HG03565 (cell line): ENCODE results near the gene LORICRIN.

ENCODE experiments used
- ATAC-seq: cut with Tn5 transposase; IDR thresholded peaks from one replicate; pipeline ENCODE4 v1.9.1; 2021; ENCODE audit warnings: mild to moderate bottlenecking, moderate library complexity; ENCODE audit not compliant: unreplicated experiment

LORICRIN gene

DNA sequence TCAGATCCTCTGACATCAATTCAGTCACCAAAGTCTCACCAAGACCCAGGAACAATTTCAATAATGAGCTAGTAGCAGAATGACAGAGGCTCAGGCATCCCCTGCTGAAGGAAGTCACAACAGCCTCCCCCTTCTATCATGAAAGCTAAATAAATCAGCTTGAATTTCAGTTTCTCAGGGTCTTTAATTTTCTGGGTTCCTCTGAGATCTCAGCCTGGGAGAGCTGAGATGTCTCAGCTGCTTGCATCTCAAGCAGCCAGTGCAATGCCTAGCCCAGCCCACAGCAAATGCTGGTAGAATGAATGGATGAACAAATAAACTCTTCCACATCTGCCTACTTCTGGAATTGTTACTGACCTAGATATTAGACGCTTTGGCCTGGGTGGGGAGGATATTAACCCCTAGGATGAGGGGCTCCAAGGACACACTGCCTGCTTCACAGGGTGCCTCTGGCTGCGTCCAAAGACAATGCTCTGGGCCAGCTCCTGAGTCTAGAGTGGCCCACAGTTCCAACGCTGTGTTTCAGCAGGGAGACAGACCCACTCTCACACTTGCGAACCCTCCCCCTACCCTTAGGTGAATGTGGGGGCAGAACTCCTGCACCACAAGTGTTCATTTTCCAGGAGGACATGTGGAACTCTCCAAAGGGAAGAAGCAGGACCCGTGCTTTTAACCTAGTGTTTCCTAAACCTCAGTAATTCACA, 11.2 kb upstream of the LORICRIN start:
- no peak for ATAC-seq

DNA sequence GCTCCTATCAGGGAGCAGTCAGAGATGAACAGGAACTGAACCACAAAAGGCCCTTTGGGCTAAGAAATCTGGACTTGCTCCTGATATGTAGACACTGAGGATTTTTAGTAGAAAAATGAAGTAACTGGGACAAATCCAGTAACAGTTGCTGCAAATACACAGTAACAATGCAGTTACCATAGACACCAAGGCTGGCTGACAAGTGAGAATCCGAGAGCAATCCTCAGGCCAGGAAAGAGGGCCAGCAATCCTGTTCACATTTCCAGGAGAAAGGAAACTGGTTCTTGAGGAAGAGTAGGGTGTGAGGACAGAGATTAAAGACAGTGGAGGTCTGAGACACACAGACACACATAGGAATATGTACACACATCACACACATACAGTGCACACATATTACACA, 9.3 kb upstream of the LORICRIN start:
- no peak for ATAC-seq

DNA sequence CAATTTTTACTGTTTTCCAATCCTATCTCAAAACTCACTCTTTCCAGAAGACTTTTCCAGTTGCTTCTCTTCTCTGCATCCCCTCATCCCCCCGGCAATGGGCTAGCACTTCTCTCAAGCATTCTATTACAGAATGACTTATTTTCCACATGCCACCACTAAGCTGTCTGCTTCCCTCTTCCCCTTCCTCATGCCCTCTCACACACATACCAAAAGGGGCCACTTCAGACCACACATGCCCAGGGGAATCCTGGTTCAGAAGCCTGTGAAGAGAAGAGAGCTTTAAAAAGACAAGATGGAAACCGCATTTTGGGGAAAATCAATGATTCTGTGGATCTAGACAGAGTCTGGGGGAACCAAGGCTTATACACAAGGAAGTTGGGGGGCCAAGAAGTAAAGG, 8.4 kb upstream of the LORICRIN start:
- ATAC-seq = no peak

DNA sequence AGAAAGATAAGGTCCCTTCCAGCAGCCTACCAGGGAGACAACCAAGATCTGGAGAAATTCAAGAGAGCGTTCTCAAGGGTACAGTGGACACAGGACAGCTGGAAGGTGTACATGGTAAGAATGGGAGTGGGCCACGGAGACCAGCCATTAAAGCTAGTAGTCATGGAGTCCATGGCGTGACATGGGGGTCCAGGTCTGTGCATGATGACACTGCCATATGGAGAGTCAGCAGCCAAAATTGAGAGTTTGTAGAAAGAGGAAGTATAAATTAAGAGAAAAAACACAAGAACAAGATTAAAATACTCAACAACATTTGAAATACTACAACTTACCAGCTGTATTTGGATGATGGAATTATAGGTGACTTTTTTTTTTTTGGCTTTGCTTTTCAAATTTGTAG, 7.9 kb upstream of the LORICRIN start:
- ATAC-seq = no peak

DNA sequence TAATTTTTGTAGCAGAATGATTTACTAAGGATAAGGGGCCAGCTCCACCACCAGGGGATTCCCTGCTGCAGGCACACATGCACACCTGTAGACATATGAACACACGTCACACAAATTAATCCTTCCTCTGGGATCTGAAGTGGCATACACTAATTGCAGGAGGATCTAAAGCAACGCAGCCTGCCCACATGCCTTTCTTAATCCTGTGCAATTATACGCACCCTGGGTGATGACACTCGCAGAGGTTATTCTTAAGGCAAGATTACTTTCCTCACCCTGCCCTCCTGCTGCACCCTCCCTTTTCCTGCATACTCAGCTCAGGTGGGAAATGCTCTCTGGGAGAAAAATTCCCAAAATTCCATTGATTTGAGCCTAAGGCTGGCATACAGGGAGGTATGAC, 7.5 kb upstream of the LORICRIN start:
- no peak for ATAC-seq

DNA sequence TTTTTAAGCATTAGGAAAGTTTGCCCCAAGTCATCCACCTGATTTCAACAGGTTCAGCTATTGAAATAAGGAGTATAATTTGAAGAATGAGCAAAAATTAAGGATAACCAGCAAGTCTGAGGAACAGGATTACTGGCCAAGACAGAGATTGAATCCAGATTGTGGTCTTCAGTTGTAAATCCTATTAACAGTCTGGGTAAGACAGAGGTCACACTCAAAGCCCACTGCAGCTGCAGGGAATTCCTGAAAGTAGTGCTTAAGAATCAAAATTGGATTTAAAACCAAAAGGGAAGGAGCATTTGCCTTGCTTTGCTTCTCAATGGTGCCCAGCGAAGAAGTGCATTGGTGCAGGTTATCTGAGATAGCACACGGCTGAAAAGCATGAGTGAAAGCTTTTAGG, 6.4 kb upstream of the LORICRIN start:
- no peak for ATAC-seq

DNA sequence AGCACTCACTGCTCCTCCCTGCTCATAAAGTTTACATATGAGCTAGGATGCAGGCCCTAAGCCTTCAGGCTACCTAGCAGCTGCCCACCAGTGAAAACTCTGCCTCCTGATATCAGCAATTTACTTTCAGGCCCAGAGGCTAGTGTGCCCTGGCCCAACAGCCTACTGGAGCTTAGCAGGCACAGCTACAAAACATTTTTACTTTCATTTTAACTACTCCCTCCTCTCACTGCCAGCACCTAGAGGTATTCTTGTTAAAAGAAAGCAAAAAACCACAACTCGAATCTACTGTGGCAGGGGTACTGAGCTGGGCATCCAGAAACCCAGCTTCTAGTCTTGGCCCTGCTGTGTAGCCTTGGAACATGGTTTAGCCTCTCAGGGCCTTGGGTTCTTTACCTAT, 5.8 kb upstream of the LORICRIN start:
- no peak for ATAC-seq

DNA sequence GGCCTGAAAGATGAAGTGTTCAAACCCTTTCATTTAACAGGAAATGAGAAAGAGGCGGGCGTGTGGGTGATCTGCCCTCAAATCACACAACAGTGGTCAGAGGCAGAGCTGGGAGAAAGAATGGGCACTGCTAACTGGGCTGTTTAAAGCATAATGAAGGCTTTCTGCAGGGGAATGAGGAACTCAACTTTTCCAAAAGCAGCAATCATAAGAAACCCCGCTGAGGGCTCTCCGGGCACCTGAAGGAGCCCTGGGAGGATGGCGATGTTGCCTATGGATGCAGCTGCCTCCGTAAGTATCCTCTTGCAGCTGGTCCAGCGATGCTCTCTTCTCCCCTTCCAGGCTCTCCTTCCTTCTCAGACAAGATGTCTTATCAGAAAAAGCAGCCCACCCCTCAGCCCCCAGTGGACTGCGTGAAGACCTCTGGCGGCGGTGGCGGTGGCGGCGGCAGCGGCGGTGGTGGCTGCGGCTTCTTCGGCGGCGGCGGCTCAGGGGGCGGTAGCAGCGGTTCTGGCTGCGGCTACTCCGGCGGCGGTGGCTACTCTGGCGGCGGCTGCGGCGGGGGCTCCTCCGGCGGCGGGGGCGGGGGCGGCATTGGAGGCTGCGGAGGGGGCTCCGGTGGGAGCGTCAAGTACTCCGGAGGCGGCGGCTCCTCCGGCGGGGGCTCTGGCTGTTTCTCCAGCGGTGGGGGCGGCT, 1.2 kb downstream of the LORICRIN start:
- ATAC-seq = no peak

DNA sequence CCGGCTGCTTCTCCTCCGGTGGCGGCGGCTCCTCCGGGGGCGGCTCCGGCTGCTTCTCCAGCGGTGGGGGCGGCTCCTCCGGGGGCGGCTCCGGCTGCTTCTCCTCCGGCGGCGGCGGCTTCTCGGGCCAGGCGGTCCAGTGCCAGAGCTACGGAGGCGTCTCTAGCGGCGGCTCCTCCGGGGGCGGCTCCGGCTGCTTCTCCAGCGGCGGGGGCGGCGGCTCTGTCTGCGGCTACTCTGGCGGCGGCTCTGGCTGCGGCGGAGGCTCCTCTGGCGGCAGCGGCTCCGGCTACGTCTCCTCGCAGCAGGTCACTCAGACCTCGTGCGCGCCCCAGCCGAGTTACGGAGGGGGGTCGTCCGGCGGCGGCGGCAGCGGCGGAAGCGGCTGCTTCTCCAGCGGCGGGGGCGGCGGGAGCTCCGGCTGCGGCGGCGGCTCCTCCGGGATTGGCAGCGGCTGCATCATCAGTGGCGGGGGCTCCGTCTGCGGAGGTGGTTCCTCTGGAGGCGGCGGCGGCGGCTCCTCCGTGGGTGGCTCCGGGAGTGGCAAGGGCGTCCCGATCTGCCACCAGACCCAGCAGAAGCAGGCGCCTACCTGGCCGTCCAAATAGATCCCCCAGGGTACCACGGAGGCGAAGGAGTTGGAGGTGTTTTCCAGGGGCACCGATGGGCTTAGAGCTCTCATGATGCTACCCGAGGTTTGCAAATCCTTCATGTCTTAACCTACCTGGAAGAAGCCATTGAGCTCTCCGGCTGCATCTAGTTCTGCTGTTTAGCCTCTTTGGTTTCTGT, 2.0 kb downstream of the LORICRIN start:
- ATAC-seq = no peak

DNA sequence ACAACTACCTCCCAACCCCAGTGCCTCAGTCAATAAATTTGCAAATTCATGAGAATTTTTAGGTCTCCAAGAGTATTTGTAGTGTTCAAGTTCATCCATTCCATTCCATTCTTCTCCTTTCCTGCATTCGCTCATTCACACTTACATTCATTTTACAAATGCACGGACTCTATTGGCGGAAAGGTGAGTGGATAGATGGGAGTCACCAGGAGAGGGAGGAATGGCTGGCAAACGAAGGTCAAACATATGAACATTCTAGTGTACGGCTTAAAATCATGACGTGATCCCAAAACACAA, 2.5 kb downstream of the LORICRIN start:
- no peak for ATAC-seq

DNA sequence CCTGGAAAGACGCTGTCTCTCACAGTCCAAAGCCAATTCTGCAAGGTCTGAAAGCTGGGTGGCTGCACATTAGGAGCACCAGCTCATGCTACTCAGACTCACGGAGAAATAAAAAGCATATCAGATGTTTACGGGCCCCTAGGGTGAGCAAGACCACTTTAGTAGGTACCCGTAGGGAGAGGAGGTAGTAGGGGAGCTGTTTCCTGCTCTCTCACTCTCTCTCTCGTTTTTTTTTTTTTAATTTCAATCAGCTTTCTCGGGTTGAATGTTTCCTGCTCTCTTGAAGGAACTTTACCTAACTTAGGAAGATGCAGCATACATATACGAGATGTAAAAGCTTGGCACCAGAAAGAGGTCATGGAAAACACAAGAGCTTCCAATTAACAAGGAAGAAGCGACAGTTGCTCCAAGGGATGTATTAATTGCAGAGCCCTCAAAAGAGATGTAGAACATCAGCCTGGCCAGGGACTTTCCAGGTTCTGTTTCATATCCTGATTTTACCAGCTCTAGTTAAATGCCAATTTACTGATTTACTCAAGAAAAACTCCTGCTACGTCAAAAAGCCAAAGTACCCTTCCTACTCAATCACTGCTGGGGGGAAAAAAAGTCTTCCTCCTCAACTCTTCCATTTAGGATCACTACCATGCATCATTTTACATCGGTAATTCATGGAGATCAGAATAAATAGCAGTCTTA, 3.1 kb downstream of the LORICRIN start:
- ATAC-seq = no peak

DNA sequence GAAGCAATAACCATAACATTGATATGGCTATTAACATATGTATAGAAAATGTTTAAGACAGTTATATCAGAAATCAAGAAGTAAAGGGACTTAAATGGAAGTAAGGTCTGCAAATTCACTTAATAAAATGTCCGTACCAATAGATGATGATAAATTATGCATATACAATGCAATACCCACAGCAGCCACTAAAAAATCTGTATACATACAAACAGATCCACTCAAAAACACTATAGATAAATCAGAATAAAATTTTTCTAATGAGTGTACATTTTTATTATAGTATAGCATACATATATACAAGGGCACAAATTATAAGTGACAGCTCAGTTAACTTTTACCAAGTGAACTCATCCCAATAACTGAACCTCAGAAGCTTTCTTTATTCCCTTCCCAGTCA, 6.0 kb downstream of the LORICRIN start:
- no peak for ATAC-seq

DNA sequence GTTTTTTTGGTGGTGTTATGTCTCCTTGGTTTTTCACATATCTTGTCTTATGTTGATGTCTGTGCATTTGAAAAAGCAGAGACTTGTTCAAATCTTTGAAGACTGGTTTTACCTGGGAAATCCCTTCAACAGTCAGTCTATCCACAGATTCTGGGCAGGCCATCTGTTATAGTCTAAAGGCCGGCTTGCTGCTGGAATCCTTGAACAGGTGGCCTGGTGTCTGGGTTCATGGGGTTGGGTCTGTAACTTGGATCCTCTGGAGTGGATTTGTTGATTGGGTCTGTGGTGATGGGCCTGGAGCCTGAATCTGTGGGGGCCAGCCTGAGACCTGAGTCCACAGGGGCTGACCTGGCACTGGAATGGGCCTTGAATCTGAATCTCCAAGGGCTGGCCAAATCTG, 12.2 kb downstream of the LORICRIN start:
- no peak for ATAC-seq

DNA sequence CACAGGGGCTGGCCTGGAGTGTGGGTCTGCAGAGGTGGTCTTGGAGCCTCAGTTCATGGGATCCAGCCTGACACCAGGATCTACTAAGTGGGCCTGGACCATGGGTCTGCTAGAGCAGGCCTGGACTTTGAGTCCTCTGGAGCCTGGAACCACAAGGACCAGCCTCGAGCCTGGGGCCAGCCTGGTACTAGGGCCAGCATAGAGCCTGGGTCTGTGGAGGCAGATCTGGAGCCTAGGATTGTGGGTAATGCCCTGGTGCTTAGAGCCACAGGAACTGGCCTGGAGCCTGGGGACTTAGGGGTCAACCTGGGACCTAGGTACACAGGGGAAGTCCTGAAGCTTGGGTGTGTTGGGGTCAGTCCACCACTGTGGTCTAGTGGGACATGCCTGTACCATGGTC, 12.7 kb downstream of the LORICRIN start:
- ATAC-seq = no peak

DNA sequence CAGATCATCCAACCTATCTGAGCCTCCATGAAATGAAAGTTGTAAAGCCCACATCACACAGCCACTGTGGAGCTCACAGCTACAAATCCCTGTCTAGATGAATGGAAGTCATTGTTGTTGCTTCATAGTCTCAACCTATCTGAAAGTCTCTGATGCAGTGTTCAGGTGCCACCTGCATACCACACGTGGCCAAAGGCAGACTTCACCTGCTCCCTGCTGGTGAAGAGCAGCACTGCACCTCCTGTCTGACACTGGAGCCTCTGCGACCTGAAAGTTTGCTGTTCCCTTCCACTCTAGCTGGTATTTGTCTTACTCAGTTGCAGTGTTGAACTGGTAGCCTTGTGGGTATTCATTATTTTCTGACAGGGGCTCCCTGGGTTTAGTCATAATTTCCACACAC, 18.4 kb downstream of the LORICRIN start:
- ATAC-seq = peak; percentile 72

DNA sequence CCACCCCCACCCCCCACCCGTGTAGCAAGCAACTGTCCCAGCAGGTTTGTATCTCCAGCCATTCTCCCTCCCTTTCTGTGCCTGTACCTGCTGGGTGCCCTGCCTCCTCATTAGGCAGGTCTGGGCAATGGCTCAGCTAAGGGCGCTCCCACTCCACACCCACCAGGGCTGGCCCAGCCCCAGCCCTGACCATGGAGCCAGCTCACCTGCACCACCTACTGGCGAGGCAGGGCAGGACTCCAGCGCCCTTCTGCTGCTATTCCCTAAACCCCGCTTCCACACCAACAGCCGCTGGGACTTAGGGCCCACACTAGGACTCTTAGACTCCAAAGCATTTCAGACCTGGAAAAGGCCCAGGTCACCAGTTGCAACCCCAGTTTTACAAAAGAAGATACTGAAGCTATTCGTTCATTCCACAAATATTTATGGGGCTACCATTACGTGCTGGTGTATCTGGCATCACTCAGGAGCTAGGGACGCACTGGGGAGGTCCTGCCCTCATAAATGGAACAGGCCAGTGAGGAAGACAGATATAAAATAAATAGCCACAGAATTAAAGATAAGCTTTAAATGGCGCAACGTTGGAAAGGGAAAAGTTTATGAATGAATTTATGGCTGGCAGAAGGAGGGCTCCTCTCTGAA, 29.3 kb downstream of the LORICRIN start:
- ATAC-seq = no peak

DNA sequence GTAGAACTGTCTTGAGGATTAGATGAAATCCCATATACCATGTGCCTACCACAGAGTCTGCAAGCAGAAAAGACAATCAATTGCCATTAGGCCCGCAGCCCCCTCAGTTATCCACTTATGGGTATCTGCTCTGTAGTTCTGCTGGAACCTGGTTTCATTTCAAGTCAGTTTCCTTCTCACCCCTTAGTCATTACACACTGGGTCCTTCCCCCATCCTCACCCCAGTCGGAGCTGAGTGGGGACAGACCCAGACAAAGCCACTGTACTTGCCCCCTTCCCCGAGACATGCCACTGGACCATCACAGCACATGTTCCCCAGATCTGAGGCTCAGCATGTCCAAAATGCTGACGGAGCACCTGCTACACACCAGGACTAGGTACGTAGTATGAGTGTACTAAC, 32.0 kb downstream of the LORICRIN start:
- peak; percentile 68 for ATAC-seq

DNA sequence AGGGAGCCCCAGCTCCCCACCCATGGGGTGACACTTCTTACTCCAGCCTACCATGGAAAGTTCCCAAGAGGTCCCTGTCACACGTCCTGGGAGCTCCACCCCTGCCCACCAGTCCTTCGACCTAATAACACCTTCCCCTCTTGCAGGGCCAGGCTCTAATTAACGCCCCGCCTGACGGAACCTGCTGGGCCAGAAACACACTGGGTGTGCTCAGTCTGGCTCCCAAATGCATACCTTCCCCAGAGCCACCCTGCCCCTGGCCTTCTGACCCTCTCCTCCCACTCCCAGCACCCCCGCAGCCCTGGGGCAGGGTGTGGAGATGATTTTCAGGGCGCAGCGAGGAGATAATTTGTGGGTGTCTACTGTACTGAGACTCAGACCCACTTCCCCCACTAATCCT, 32.7 kb downstream of the LORICRIN start:
- no peak for ATAC-seq

DNA sequence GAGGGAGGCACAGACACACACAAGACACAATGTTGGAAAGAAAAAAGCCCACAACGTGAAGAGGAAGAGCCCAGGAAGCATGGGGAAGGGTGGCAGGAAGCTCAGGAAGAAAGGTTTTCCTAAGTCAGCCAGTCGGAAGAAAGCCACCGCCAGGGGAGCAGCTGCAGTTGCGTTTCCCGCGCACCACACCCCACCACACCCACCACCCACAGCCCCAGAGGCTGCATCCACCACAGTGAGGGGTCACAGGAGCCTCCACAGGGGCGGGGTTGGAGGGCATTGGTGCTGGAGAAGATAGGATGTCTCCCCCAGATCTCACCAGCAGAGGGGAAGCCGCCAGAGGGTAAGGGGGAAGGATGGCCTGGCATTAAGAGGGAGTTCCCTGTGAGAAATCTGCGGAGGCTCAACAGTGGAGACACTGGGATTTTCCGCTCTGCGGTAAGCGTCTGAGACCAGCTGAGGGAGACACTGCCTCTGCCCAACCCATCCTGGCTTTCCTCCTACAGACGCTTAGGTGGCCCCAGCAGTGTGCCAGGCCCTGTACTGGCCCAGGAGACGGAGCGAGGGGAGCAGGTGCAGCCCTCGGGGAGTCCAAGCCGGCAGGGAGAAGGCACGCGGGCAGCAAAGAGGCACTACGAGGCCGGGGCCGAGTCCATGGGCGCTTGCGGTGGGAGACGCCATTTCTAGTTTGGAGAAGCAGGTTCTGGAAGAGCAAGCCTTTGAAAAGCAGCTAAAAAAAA, 33.4 kb downstream of the LORICRIN start:
- ATAC-seq = no peak

DNA sequence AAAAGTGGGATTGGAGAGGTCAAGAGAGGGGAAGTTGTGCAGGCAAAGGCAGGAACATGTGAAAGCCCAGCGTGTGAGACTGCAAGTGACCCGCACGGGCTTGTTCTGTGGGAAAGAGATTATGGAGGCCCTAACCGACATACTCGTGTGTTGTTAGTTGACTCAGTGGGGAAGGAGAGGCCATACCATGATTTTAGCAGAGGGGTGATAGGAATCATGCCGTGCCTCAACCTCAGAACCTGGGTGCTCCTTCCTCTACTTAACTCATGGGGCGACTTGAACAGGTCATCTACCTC, 33.9 kb downstream of the LORICRIN start:
- ATAC-seq = no peak

DNA sequence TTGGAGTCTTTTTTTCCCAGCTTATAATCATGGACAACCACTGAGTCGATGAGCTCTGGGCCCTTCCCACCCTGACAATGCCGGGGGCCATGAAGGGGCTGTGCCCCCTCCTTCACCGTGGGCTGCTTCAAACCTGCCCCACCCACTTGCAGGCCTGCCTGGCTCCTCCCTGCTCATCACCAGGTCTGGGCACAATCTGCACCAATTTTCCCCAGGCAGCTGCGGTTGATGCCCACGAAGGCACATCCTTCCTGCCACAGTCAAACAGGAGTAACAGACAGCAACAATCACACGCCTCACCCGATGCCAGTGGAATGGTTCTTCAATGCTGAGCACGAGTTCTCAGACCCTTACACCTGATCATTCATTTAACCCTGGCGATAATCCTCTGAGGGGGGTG, 34.4 kb downstream of the LORICRIN start:
- no peak for ATAC-seq
